ENCODE results near the gene KRTAP4-11.
"Not testable (repeated sequence)": the region's sequence is repeated elsewhere in the genome, so short reads cannot be mapped to it uniquely, and the experiment has no call there.

The KRTAP4-11 gene

GRCh38 chr17:41123991-41124371 is 5.8 kb upstream of the KRTAP4-11 start, which contains the start of gene KRTAP4-12:
Gene KRTAP4-12, minus strand, starts transcription at chr17:41124182. Its CDS starts 60 bp downstream, at chr17:41124122.
- not testable (repeated sequence) for DNase-seq (ENCODE audit: low read depth, low spot score)

DNA sequence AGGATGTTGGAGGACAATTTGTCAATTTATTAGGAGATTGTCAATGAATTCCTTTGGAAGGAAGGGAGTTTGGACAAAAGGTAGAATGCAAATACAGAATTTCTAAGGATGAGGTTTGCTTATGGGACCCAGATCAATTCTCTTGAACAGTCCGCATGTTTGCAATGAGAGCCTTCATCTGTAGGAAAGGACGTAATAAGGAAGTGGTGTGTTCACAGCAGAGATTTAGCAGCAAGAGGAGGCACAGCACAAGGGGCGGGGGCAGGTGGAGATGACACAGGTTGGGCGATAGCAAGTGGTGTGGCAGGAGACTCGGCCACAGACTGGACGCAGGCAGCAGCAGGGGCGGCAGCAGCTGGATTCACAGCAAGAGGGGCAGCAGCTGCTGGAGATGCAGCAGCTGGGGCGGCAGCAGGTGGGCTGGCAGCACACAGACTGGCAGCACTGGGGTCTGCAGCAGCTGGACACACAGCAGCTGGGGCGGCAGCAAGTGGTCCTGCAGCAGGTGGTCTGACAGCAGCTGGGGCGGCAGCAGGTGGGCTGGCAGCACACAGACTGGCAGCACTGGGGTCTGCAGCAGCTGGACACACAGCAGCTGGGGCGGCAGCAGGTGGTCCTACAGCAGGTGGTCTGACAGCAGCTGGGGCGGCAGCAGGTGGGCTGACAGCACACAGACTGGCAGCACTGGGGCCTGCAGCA is 5.3 kb upstream of the KRTAP4-11 start:
- DNase-seq (ENCODE audit: low read depth, low spot score): not testable (repeated sequence)

DNA sequence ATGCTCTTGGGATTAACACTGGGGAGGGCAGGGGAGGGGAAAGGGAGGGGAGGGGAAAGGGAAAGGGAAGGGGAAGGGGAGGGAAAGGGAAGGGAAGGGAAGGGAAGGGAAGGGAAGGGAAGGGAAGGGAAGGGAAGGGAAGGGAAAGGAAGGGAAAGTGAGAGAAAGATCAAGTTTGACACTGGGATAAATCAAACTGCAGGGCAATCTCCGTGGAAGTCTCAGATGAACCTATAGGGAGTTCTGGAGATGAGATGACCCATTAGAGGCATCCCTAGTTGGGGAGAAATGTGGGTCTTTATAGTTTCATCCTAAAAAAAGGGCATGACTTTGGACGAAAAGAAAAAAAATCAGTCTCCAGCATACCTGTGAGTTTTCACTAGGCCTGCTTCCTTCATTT is 3.6 kb upstream of the KRTAP4-11 start:
- DNase-seq (ENCODE audit: low read depth, low spot score): no peak

DNA sequence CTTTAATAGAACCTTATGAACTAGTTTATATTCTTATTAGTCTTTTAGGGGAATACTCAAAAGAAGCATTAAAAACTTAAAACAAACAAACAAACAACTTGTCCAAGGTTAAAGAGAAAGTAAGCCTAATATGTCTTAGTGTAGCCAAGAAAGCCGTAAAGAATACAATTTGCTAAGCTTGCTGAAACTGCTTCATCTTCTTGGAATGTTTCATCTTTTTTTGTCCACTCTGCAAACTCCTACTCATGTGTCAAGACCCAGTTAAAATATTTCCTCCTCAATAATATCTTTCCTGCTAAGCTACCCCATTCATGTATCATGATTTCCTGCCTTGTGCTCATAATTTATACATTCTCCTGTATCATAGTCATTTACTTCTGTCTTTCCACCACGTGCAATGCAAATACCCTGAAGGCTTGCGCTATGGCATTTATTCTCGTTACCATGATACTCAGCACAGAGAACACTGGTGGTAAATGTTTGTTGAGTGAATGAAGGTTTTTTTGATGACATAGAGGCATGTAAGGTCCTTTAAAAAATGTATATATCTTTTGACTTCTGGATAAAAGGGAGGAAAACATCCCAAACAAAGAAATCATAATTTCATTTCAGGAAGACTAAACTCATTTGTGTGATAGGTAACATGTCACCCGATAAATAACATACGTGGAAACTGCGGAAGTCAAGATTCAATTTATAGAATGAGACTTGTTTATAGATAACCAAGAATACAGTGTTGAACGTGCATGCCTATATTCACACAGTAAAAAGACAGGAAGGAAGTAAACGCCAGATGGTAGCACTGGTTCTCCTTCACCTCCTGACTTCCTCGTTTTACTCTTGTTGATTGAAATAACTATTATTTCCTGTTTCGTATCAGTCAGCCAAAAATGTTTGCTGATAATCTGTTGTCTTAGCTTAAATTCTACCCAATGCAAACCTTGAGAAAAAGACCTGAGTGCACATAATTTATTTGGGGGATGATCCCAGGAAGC is 1.8 kb upstream of the KRTAP4-11 start:
- not testable (repeated sequence) for DNase-seq (ENCODE audit: low read depth, low spot score)

- DNase-seq (ENCODE audit: low read depth, low spot score): no peak
Measured at GRCh38 chr17:41118721-41119120, 548 bp upstream of the KRTAP4-11 start.

GRCh38 chr17:41116297-41116696 is 1.9 kb downstream of the KRTAP4-11 start:
- DNase-seq (ENCODE audit: low read depth, low spot score): no peak

DNA sequence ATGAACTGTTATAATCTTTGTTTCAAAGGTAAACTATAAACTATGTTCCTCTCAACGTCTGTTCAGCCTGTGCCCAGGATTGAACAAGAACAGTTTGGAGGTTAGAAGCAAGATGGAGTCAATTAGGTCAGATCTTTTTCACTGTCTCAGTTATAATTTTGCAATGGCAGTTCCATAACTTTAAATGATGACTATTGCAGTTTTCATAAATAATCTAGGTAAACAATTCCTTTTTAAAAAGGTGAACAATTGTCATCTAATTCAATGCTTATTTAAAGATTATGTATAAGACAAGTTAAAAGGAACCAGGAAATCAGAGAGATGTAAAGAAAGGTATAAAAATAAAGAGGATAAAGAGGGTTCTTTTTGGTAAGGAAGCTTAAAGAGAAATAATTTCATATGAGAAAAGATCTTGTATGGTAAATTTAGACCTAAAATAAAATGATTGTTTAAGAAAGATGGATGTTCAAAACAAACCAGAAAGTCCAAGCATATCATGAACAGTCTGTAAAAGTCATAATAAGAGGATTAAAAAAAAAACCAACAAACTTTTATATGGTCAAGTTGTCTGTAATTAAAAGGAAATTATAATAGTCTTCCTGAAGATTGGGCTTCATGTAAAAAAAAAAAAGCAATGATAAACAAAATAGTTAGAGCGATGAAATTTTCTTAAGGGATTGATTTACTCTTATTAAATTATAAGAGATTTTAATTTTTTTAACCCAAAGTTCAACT is 6.9 kb downstream of the KRTAP4-11 start:
- DNase-seq (ENCODE audit: low read depth, low spot score): no peak

DNA sequence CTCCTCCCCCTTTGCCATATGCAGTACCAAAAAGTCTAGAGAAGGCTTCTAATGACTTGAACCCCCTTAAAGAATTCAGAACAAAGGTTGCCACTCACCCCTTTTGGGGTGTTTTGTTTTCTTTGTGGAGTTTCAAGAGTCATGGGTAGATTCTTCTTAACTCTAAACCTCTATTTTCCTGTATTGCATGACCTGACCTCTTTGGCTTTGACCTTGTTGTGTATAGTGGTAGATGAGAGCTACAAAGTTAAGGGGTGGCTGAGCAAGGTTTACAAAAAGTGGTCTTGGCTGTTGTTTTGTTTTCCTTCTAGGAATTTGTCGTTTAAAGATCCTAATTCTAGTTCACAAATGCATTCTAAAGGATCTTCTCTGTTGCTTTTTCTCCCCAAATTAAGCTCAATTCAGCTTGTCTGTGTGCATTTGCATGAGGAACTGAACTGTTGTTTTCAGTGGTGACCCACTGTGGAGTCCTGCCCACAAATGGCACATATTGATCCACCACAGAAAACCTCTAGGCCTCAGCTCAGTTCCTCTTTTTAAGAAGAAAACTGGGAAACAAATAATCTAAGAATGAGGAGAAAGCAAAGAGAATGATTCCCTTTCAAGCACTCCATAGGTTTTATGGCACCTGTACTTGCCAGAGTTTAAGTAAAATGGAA is 9.3 kb downstream of the KRTAP4-11 start:
- DNase-seq (ENCODE audit: low read depth, low spot score): not testable (repeated sequence)

GRCh38 chr17:41107941-41108450 is 10.2 kb downstream of the KRTAP4-11 start:
- DNase-seq (ENCODE audit: low read depth, low spot score): no peak

GRCh38 chr17:41105347-41105746 is 12.8 kb downstream of the KRTAP4-11 start, which contains the start of gene KRTAP4-9:
Gene KRTAP4-9, plus strand, starts transcription at chr17:41105389. Its CDS starts 0 bp downstream, at chr17:41105389.
- not testable (repeated sequence) for DNase-seq (ENCODE audit: low read depth, low spot score)

GRCh38 chr17:41104386-41105038 is 13.7 kb downstream of the KRTAP4-11 start:
- not testable (repeated sequence) for DNase-seq (ENCODE audit: low read depth, low spot score)

DNA sequence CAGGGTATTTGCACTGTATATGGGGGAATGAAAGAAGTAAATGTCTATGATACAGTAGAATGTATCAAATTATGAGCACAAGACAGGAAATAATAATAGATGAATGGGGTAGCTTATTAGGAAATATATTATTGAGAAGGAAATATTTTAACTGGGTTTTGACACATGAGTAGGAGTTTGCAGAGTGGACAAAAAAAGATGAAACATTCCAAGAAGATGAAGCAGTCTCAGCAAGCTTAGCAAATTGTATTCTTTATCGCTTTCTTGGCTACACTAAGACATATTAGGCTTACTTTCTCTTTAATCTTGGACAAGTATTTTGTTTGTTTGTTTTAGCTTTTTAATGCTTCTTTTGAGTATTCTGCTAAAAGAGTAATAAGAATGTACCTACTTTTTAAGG is 14.3 kb downstream of the KRTAP4-11 start:
- DNase-seq (ENCODE audit: low read depth, low spot score): no peak

GRCh38 chr17:41101586-41102259 is 16.4 kb downstream of the KRTAP4-11 start, which contains the start of gene KRTAP4-16:
Gene KRTAP4-16, minus strand, starts transcription at chr17:41102209. Its CDS starts 0 bp downstream, at chr17:41102209.
- DNase-seq (ENCODE audit: low read depth, low spot score): no peak

DNA sequence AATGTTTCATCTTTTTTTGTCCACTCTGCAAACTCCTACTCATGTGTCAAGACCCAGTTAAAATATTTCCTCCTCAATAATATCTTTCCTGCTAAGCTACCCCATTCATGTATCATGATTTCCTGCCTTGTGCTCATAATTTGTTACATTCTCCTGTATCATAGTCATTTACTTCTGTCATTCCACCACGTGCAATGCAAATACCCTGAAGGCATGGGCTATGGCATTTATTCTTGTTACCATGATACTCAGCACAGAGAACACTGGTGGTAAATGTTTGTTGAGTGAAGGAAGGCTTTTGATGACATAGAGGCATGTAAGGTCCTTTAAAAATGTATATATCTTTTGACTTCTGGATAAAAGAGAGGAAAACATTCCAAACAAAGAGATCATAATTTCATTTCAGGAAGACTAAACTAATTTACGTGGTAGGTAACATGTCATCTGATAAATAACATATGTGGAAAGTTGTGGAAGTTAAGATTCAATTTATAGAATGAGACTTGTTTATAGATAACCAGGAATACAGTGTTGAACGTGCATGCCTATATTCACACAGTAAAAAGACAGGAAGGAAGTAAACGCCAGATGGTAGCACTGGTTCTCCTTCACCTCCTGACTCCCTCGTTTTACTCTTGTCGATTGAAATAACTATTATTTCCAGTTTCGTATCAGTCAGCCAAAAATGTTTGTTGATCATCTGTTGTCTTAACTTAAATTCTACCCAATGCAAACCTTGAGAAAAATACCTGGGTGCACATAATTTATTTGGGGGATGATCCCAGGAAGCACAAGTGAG is 18.3 kb downstream of the KRTAP4-11 start:
- not testable (repeated sequence) for DNase-seq (ENCODE audit: low read depth, low spot score)

DNA sequence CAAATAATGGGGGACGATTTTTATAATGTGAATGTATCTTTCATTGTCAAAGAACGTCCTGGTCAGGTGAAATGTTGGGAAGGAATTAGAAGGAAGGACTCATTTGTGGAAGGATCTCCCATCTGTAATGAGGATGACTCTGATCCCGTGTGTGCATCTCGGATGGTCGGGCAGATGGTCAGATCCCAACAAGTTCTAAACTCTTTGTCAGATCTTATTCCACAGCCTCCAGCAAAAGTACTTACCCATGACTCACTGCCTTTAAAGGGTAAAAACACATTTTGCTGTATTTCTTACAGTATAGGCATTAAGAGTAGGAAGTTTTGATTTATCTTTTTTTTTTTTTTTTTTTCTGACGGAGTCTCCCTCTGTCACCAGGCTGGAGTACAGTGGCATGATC is 19.7 kb downstream of the KRTAP4-11 start:
- no peak for DNase-seq (ENCODE audit: low read depth, low spot score)

DNA sequence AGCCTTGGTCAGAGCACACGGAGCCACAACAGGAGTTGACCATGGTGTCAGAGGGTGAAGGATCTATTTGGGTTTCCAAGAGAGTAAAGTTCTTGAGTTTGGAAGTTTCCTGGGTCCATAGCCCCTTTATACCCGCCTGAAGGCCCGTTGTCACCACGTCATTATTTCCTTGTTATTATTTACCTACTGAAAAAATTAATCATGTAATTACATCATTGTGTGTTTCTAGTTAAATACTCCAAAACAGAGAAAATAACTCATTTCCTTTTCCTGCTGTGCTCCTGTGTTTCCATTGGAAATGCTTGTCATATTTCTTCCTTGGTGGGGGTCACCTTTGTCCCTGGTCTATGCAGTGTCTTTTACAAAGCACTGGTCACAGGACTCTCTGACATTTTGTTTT is 20.1 kb downstream of the KRTAP4-11 start, which contains the start of gene KRTAP4-8:
KRTAP4-8 (minus strand) TSS at position 101 of the 400 bp plus-strand sequence; CDS start at position 43, 58 bp downstream.
- no peak for DNase-seq (ENCODE audit: low read depth, low spot score)

DNA sequence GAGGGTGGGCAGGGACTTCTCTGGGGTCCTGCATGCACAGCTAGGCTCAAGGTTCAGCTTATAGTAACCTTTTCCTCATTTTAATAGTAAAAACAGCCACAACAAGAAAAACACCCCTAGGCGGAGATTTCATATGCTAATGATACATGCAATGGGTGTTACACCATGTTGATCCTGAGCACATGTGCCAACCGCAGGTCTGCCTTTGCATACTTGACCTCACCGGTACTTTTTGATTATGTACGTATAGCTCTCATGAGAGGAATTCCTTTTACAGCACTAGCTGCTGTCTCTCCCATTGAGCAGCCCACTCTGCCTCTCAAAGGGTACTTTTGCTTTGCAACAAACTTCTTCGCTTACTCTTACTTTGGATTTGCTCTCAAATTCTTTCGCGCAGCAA is 22.1 kb downstream of the KRTAP4-11 start:
- no peak for DNase-seq (ENCODE audit: low read depth, low spot score)

DNA sequence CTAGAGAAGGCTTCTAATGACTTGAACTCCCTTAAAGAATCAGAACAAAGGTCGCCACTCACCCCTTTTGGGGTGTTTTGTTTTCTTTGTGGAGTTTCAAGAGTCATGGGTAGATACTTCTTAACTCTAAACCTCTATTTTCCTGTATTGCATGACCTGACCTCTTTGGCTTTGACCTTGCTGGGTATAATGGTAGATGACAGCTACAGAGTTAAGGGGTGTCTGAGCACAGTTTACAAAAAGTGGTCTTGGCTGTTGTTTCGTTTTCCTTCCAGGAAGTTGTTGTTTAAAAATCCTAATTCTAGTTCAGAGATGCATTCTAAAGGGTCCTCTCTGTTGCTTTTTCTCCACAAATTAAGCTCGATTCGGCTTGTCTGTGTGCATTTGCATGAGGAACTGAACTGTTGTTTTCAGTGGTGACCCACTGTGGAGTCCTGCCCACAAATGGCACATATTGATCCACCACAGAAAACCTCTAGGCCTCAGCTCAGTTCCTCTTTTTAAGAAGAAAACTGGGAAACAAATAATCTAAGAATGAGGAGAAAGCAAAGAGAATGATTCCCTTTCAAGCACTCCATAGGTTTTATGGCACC is 29.3 kb downstream of the KRTAP4-11 start:
- not testable (repeated sequence) for DNase-seq (ENCODE audit: low read depth, low spot score)

All from ELF-1 (cell line).